Uterus (tissue), 4 donors: ENCODE data around the gene ARHGEF28. TPM values are rescaled to one million over a fixed set of nuclear protein-coding genes. Genes with fewer than 3 reads are reported as not detected.

Experiments
- DNase-seq, 2 donors: peaks; one replicate each; pipeline ENCODE4 v3.0.0-alpha.2; 2019 to 2020
- H3K27ac ChIP-seq, 2 donors: fragments of 200-600 bp; sonication (generic); 1 replicate in 1 of 2; 2 replicates in 1 of 2; pipeline ENCODE4 v1.5.1; 2016 to 2018
- H3K27me3 ChIP-seq, 2 donors: fragments of 200-600 bp; sonication (generic); one replicate each; pipeline ENCODE4 v1.5.1; 2018 to 2019; ENCODE audit warnings: control low read depth in 1 of 2
- H3K36me3 ChIP-seq, 2 donors: fragments of 200-600 bp; sonication (generic); one replicate each; pipeline ENCODE4 v1.5.1; 2019; ENCODE audit warnings: control low read depth in 1 of 2
- H3K4me1 ChIP-seq, 2 donors: fragments of 200-600 bp; sonication (generic); one replicate each; pipeline ENCODE4 v1.5.1; 2018 to 2019; ENCODE audit warnings: control low read depth in 1 of 2
- H3K4me3 ChIP-seq, 2 donors: fragments of 200-600 bp; sonication (generic); 1 replicate in 1 of 2; 2 replicates in 1 of 2; pipeline ENCODE4 v1.5.1; 2018 to 2019; ENCODE audit warnings: mild to moderate bottlenecking in 1 of 2
- H3K9me3 ChIP-seq, 2 donors: fragments of 200-600 bp; sonication (generic); one replicate each; pipeline ENCODE4 v1.5.1; 2019; ENCODE audit warnings: control low read depth in 1 of 2
- POLR2A ChIP-seq, 2 donors: fragments of 450-650 bp; IDR thresholded peaks; one replicate each; pipeline ENCODE4 v1.6.1; 2016; ENCODE audit warnings: antibody characterized with exemption in 2 of 2, mild to moderate bottlenecking in 1 of 2, moderate library complexity in 1 of 2
- intact Hi-C: fragments of 100-400 bp; cut with DNase I; formaldehyde crosslinking; loops from one replicate; pipeline ENCODE4 v1.15.1; 2023; ENCODE audit warnings: low total_unique reads
- small RNA-seq: library from RNA; depleted of rRNA; stranded (forward); fragments of <200 nt; gene quantifications from one replicate; pipeline ENCODE3, GENCODE V24; 2016
- total RNA-seq, 4 donors: library from RNA; depleted of rRNA in 3 of 4; stranded (reverse); fragments of >200 nt in 3 of 4; gene quantifications; one replicate each; pipeline versions ENCODE4 v1.1.0 to v1.2.4, GENCODE V29; 2014 to 2023
- TF ChIP-seq, protein P1 (sequence below), 4 experiments: fragments of 200-600 bp in 2 of 4; fragments of 450-650 bp in 2 of 4; sonication (generic) in 2 of 4; IDR thresholded peaks; one replicate each; pipeline ENCODE4 v1.5.1; 2016 to 2019; ENCODE audit warnings: antibody characterized with exemption in 4 of 4, mild to moderate bottlenecking in 2 of 4, moderate library complexity in 1 of 4
- donor health status: DM: yes; HTN: yes; CAD: no.

ARHGEF28 gene
- total RNA-seq, 4 donors from 2014 or later: 11.9 to 23.2 (median 19.3) TPM

DNA sequence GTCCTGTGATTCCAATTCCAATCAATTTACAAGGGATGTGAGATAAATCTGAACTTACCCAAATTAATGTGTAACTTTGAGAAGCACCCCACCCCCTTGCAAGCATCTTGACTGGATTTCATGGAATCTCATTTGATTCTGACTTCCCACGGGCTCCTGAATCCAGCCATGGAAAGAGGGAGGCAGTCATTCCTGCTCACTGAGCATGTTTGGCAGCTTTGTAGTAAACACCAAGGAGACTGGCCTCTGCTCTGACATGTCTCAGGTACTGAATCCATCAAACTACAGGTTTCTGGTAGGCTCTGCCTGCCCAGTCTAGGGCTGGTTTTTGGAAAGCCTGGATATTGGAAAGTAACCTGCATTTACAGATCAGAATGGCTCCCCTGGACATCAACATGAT is 357.6 kb downstream of the ARHGEF28 start:
- no peaks in the 10 kb centered on the region for H3K27me3 ChIP-seq
- no peaks in the 10 kb centered on the region for H3K36me3 ChIP-seq
- H3K4me1 ChIP-seq: no peaks in the 10 kb centered on the region
- H3K27ac ChIP-seq: no peak overlapping the region
- no peak overlapping the region for H3K4me3 ChIP-seq
- DNase-seq: no peak
- TF ChIP-seq, protein P1, sequence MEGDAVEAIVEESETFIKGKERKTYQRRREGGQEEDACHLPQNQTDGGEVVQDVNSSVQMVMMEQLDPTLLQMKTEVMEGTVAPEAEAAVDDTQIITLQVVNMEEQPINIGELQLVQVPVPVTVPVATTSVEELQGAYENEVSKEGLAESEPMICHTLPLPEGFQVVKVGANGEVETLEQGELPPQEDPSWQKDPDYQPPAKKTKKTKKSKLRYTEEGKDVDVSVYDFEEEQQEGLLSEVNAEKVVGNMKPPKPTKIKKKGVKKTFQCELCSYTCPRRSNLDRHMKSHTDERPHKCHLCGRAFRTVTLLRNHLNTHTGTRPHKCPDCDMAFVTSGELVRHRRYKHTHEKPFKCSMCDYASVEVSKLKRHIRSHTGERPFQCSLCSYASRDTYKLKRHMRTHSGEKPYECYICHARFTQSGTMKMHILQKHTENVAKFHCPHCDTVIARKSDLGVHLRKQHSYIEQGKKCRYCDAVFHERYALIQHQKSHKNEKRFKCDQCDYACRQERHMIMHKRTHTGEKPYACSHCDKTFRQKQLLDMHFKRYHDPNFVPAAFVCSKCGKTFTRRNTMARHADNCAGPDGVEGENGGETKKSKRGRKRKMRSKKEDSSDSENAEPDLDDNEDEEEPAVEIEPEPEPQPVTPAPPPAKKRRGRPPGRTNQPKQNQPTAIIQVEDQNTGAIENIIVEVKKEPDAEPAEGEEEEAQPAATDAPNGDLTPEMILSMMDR (IDR thresholded peaks at IDR 0.05): no peak
- TF ChIP-seq POLR2A (IDR thresholded peaks at IDR 0.05): no peak
- intact Hi-C loops: no loop called here
- H3K9me3 ChIP-seq: no peaks in the 10 kb centered on the region

DNA sequence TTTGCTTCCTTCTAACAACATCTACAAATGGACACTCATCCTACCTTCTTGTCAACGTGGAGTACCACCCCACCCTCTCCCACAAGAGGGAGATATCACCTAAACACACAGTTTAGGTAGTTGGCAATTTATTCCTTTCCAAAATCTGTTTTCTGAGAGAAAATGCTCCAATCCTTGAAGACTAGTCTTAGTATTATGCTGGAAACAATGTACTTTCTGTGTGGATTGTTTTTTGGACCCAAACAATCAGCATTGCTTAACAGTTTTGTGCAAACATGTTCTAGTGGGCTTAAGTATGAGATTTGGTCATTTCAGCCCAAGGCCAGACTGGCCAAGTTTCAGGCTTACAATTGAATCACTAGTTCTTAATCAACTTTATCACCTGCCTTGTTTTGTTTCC is 359.1 kb downstream of the ARHGEF28 start:
- no peaks in the 10 kb centered on the region for H3K4me1 ChIP-seq
- no peaks in the 10 kb centered on the region for H3K9me3 ChIP-seq
- H3K27me3 ChIP-seq: no peaks in the 10 kb centered on the region
- intact Hi-C loops: no loop called here
- no peak for DNase-seq
- H3K36me3 ChIP-seq: no peaks in the 10 kb centered on the region
- H3K27ac ChIP-seq: no peak overlapping the region
- H3K4me3 ChIP-seq: no peak overlapping the region
- TF ChIP-seq, protein P1 (IDR thresholded peaks at IDR 0.05): peak in 2 of 4 experiments; percentile 27 to 34
- no peak for TF ChIP-seq POLR2A (IDR thresholded peaks at IDR 0.05)

DNA sequence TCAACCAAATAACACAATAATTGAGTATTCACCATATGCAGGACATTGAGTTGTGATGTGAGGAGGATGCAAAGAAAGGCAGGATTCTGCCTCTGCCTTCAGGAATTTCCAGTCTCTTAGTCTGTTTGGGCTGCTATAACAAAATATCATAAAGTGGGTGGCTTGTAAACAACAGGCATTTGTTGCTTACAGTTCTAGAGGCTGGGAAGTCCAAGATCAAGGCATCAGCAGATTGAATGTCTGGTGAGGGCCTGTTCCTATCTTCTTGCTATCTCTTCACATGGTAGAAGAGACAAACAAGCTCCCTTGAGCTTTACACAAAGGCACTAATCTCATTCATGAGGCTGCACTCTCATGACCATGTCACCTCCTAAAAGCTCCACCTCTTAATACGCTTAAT is 360.7 kb downstream of the ARHGEF28 start:
- H3K9me3 ChIP-seq: no peaks in the 10 kb centered on the region
- no peak for TF ChIP-seq POLR2A (IDR thresholded peaks at IDR 0.05)
- TF ChIP-seq, protein P1 (IDR thresholded peaks at IDR 0.05): no peak
- no peak overlapping the region for H3K27ac ChIP-seq
- H3K4me1 ChIP-seq: no peaks in the 10 kb centered on the region
- no peak overlapping the region for H3K4me3 ChIP-seq
- H3K27me3 ChIP-seq: no peaks in the 10 kb centered on the region
- intact Hi-C loops: no loop called here
- H3K36me3 ChIP-seq: no peaks in the 10 kb centered on the region
- no peak for DNase-seq

DNA sequence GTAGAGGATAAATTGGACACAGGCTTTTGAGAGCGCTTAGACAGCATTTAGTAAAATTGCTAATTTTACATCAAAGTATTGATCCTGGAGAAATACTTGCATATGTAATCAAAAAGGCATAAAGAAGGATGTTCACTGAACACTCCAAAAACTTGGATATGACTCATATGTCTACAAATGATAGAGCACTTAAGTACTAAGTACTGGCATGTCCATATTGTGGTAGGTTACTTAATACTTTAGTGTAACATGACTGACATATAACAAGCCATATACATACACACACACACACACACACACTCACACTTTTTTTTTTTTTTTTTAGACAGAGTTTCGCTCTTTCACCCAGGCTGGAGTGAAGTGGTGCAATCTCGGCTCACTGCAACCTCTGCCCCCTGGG is 361.9 kb downstream of the ARHGEF28 start:
- Histone ChIP-seq H3K36me3 (no peaks in the 10 kb centered on the region), H3K4me1 (no peaks in the 10 kb centered on the region), H3K9me3 (no peaks in the 10 kb centered on the region), H3K27ac (no peak overlapping the region), H3K27me3 (no peaks in the 10 kb centered on the region), H3K4me3 (no peak overlapping the region)
- intact Hi-C loops: no loop called here
- TF ChIP-seq POLR2A (IDR thresholded peaks at IDR 0.05): no peak
- TF ChIP-seq, protein P1 (IDR thresholded peaks at IDR 0.05): no peak
- DNase-seq: no peak

DNA sequence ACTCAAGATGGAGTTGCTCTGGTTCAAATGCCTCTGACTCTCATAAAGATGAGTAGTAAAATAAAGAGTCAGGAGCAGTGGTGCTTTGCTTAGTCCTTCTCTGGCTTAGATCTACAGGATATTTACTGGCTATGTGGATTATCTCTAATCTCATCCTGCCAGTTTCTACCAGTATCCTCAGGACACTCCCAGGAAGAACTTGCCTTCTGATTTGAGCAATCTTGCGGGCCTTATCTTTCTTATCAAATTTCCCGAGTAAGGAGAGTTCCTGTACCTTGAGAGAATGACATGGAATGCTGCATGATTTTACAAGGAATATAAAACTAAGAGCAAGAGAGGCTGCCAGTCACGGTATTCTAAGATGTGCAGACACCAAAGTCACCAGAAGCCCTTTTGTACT is 364.0 kb downstream of the ARHGEF28 start:
- TF ChIP-seq, protein P1 (IDR thresholded peaks at IDR 0.05): no peak
- no peak for TF ChIP-seq POLR2A (IDR thresholded peaks at IDR 0.05)
- Histone ChIP-seq H3K9me3 (no peaks in the 10 kb centered on the region), H3K4me1 (no peaks in the 10 kb centered on the region), H3K27ac (no peak overlapping the region), H3K36me3 (no peaks in the 10 kb centered on the region), H3K4me3 (no peak overlapping the region), H3K27me3 (no peaks in the 10 kb centered on the region)
- DNase-seq: no peak
- intact Hi-C loops: no loop called here

Small RNA genes within 50 kb of the gene (small RNA-seq; reads per million reads assigned to genes)
- gene RNU7-196P: not detected

Other genes with a start within 250 kb of the ARHGEF28 start
- 1 to 10 TPM in 1 of 4 donors, under 1 TPM in 1, not detected in 2; 0.28 to 1.3 TPM for gene FOXD1, start 177.4 kb upstream of the ARHGEF28 start, total RNA-seq
- gene BTF3, start 127.8 kb upstream of the ARHGEF28 start, total RNA-seq: 100 to 1,000 TPM; 247 to 690 (median 555) TPM
- 10 to 100 TPM; 29.4 to 99.9 (median 45.8) TPM for gene ANKRA2, start 60.6 kb upstream of the ARHGEF28 start, total RNA-seq
- gene UTP15, start 60.5 kb upstream of the ARHGEF28 start, total RNA-seq: 10 to 100 TPM in 2 of 4 donors, 1 to 10 TPM in 2; 6.9 to 54.5 (median 13.7) TPM